D721Med (cell line): Measurements from ENCODE around the gene DCST2.

Source experiments
- DNase-seq: peaks from one replicate; pipeline ENCODE4 v3.0.0; 2011; ENCODE audit warnings: low spot score; ENCODE audit not compliant: insufficient read length
- FAIRE-seq: peaks from 2 replicates; lab custom pipeline; 2011; peaks lifted over from hg19 to GRCh38; lab: Jason Lieb, UNC
- CTCF ChIP-seq: IDR thresholded peaks from 2 replicates; pipeline ENCODE4 v1.5.1; 2012; ENCODE audit warnings: mild to moderate bottlenecking, control low read depth; ENCODE audit not compliant: insufficient read depth; ENCODE audit errors: missing control alignments

Gene DCST2

GRCh38 chr1:155018617-155019348 lies 14.8 kb downstream of the DCST2 start:
- FAIRE-seq (no peak), DNase-seq (no peak)
- no peak for TF ChIP-seq CTCF

GRCh38 chr1:155017946-155018316 lies 15.7 kb downstream of the DCST2 start:
- DNase-seq: no peak
- TF ChIP-seq CTCF: no peak
- no peak for FAIRE-seq

- peak; percentile 86 for DNase-seq
- no peak for FAIRE-seq
- peak; percentile 100 for TF ChIP-seq CTCF
Observed at GRCh38 chr1:155017041-155017945, 16.3 kb downstream of the DCST2 start.

- FAIRE-seq (no peak), DNase-seq (no peak)
- TF ChIP-seq CTCF: no peak
Observed at GRCh38 chr1:155016231-155016831, 17.2 kb downstream of the DCST2 start.

- no peak for DNase-seq
- no peak for FAIRE-seq
- TF ChIP-seq CTCF: no peak
Observed at GRCh38 chr1:155015527-155016230, 17.9 kb downstream of the DCST2 start.

GRCh38 chr1:155014709-155015508 lies 18.7 kb downstream of the DCST2 start:
- FAIRE-seq: no peak
- no peak for TF ChIP-seq CTCF
- no peak for DNase-seq
